Upper lobe of left lung (tissue), 6 donors: Measurements from ENCODE around the gene CACNA2D1. TPM values are rescaled to one million over a fixed set of nuclear protein-coding genes. Genes with fewer than 3 reads are reported as not detected.

Source experiments
- ATAC-seq, 2 donors: fragments of 200-7000 bp; cut with Tn5 transposase; one replicate each; pipeline ENCODE4 v1.9.1; 2022; ENCODE audit warnings: mild to moderate bottlenecking in 2 of 2, moderate library complexity in 2 of 2; ENCODE audit not compliant: low FRiP score in 2 of 2
- DNase-seq, 2 donors: peaks; one replicate each; pipeline ENCODE4 v3.0.0-alpha.2; 2019 to 2020
- H3K27ac ChIP-seq, 4 donors: fragments of 200-600 bp; sonication (generic); one replicate each; pipeline ENCODE4 v1.5.1; 2016 to 2019
- H3K27me3 ChIP-seq, 4 donors: fragments of 200-600 bp; sonication (generic); one replicate each; pipeline ENCODE4 v1.5.1; 2017 to 2019
- H3K36me3 ChIP-seq, 4 donors: fragments of 200-600 bp; sonication (generic); one replicate each; pipeline ENCODE4 v1.5.1; 2016 to 2019
- H3K4me1 ChIP-seq, 4 donors: fragments of 200-600 bp; sonication (generic); one replicate each; pipeline ENCODE4 v1.5.1; 2018 to 2019
- H3K4me3 ChIP-seq, 4 donors: fragments of 200-600 bp; sonication (generic); one replicate each; pipeline ENCODE4 v1.5.1; 2017 to 2019; ENCODE audit warnings: mild to moderate bottlenecking in 2 of 4, moderate library complexity in 1 of 4
- H3K9me3 ChIP-seq, 4 donors: fragments of 200-600 bp; sonication (generic); one replicate each; pipeline ENCODE4 v1.5.1; 2018 to 2019
- EP300 ChIP-seq, 4 donors: sonication (generic); formaldehyde crosslinking; IDR thresholded peaks; one replicate each; pipeline ENCODE4 v1.5.1; 2017; ENCODE audit warnings: antibody characterized with exemption in 4 of 4, control low read depth in 2 of 4
- POLR2A ChIP-seq, 4 donors: fragments of 450-650 bp; IDR thresholded peaks; one replicate each; pipeline ENCODE4 v1.5.1; 2016 to 2017; ENCODE audit warnings: antibody characterized with exemption in 4 of 4, mild to moderate bottlenecking in 2 of 4
- POLR2AphosphoS5 ChIP-seq, 2 donors: sonication (generic); formaldehyde crosslinking; IDR thresholded peaks; one replicate each; pipeline ENCODE4 v1.5.1; 2017; ENCODE audit warnings: antibody characterized with exemption in 2 of 2
- WGBS, 2 donors: methylation state at CpG; one replicate each; pipeline ENCODE4 v1.1.5; 2017 to 2018; 5-methylcytosine and 5-hydroxymethylcytosine counted together
- total RNA-seq, 6 donors: library from RNA; depleted of rRNA in 4 of 6; stranded (reverse); fragments of >200 nt in 4 of 6; gene quantifications; one replicate each; pipeline versions ENCODE4 v1.1.0 to v1.2.1, GENCODE V29; 2016 to 2021
- TF ChIP-seq, protein P1 (sequence below), 6 experiments: fragments of 450-650 bp in 4 of 6; fragments of 200-600 bp in 2 of 6; sonication (generic) in 2 of 6; IDR thresholded peaks; one replicate each; pipeline ENCODE4 v1.5.1; 2016 to 2019; ENCODE audit warnings: antibody characterized with exemption in 6 of 6
- donor health status: DM: no; HTN: no; CAD: no; lungs with moderate emphysema.
- donor health status: DM: no; HTN: yes; CAD: no; lungs with severe emphysema.

CACNA2D1 gene
- total RNA-seq, 6 donors from 2014 or later, result 6.7 to 85.9 (median 9.6) TPM

DNA sequence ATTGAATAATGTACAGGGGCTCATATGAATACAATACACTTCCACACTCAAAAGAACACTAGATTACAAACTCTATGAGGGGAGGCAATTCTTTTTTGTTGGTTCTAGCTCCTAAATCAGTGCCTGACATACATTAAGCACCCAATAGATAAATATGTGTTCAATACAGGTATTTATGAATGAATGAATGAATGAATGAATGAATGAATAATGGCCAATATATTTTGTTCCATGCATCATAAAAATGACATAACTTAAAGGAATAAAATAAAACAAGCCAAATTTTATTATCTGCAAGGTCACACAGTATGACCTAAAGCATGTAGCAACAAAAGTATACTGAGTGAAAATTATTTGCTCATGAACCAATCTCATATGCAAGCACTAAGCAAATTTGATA lies 168.9 kb downstream of the CACNA2D1 start:
- no peak for ATAC-seq
- H3K27ac ChIP-seq, result no peak overlapping the region
- no peak for DNase-seq

DNA sequence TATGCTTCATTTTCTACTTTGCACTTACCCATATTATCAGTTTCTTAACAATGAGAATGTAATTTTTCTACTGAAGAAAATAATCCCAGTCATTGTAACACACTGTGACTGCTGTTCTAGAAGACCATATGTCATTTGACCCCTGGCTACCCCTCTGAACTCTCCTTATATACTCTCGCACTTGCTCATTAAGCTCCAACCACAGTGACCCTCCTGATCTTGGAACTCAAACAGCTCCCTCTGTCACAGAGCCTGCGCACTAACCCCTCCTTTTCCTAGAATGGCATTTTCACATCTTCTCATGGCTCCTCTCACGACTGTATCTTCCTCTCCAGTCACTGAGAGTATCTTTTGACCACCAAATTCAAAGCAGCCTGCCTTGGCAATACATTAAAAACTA lies 169.7 kb downstream of the CACNA2D1 start:
- Histone ChIP-seq H3K4me1 (no peaks in the 10 kb centered on the region), H3K27me3 (no peaks in the 10 kb centered on the region), H3K4me3 (no peak overlapping the region), H3K36me3 (no peaks in the 10 kb centered on the region), H3K27ac (no peak overlapping the region), H3K9me3 (no peaks in the 10 kb centered on the region)
- ATAC-seq (no peak), DNase-seq (no peak)
- WGBS, 2 donors, result 68 to 72% methylated on average over 3 of the region's 3 CpGs
- TF ChIP-seq POLR2AphosphoS5 (IDR thresholded peaks at IDR 0.05) (no peak), EP300 (IDR thresholded peaks at IDR 0.05) (no peak), POLR2A (IDR thresholded peaks at IDR 0.05) (no peak)
- TF ChIP-seq, protein P1, sequence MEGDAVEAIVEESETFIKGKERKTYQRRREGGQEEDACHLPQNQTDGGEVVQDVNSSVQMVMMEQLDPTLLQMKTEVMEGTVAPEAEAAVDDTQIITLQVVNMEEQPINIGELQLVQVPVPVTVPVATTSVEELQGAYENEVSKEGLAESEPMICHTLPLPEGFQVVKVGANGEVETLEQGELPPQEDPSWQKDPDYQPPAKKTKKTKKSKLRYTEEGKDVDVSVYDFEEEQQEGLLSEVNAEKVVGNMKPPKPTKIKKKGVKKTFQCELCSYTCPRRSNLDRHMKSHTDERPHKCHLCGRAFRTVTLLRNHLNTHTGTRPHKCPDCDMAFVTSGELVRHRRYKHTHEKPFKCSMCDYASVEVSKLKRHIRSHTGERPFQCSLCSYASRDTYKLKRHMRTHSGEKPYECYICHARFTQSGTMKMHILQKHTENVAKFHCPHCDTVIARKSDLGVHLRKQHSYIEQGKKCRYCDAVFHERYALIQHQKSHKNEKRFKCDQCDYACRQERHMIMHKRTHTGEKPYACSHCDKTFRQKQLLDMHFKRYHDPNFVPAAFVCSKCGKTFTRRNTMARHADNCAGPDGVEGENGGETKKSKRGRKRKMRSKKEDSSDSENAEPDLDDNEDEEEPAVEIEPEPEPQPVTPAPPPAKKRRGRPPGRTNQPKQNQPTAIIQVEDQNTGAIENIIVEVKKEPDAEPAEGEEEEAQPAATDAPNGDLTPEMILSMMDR (IDR thresholded peaks at IDR 0.05), result no peak

More for the DNA sequence above, 168.9 kb downstream of the CACNA2D1 start:
- Histone ChIP-seq H3K4me3 (no peak overlapping the region), H3K4me1 (no peaks in the 10 kb centered on the region), H3K36me3 (no peaks in the 10 kb centered on the region), H3K9me3 (no peaks in the 10 kb centered on the region), H3K27me3 (no peaks in the 10 kb centered on the region)
- TF ChIP-seq EP300 (IDR thresholded peaks at IDR 0.05), result no peak
- no peak for TF ChIP-seq POLR2AphosphoS5 (IDR thresholded peaks at IDR 0.05)
- TF ChIP-seq, protein P1 (IDR thresholded peaks at IDR 0.05), result no peak
- TF ChIP-seq POLR2A (IDR thresholded peaks at IDR 0.05), result no peak

DNA sequence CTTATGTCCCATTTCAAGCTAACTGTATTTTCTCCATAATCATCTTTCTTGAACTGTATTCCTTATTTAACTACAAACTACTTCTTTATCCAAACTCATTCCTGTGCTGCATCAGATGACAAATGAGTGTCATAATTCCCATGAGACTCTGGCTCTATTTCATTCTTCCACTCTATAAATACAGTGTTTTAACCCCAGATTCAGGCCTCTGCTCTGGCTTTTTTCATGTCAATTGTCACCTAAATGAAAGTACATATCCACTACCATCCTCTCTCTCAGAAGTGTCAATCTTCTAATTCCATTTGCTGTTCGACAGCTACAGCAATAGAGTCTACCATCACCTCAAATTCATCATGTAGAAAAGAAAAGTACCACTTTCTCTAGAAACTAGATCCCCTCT lies 172.7 kb downstream of the CACNA2D1 start:
- Histone ChIP-seq H3K27me3 (no peaks in the 10 kb centered on the region), H3K4me1 (no peaks in the 10 kb centered on the region), H3K36me3 (no peaks in the 10 kb centered on the region), H3K9me3 (no peaks in the 10 kb centered on the region), H3K27ac (no peak overlapping the region), H3K4me3 (no peak overlapping the region)
- TF ChIP-seq POLR2AphosphoS5 (IDR thresholded peaks at IDR 0.05) (no peak), EP300 (IDR thresholded peaks at IDR 0.05) (no peak), POLR2A (IDR thresholded peaks at IDR 0.05) (no peak)
- TF ChIP-seq, protein P1 (IDR thresholded peaks at IDR 0.05), result no peak
- 73 to 83% methylated on average over 1 of the region's 1 CpG for WGBS, 2 donors
- DNase-seq (no peak), ATAC-seq (no peak)

DNA sequence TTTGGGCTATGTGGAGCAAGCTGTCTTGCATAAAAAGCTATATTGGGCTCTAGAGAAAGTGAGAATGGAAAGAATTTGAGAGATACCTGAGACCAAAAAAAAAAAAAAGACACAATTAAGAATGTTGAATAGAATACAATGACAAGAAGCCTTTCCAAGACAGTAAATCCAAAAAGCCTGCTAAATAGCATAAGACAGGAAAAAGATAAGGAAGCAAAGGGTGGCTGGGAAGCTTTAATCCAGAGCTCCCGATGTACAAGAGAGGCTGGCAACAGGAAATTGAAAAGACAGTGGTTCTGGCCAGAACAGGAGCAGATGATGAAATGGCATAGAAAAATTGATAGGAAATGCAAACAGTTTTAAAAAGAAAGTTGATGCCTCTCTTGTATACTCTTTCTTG lies 174.9 kb downstream of the CACNA2D1 start:
- H3K27me3 ChIP-seq, result no peaks in the 10 kb centered on the region
- H3K27ac ChIP-seq, result no peak overlapping the region
- H3K36me3 ChIP-seq, result no peaks in the 10 kb centered on the region
- H3K9me3 ChIP-seq, result no peaks in the 10 kb centered on the region
- 30 to 33% methylated on average over 1 of the region's 1 CpG for WGBS, 2 donors
- DNase-seq, result no peak
- H3K4me3 ChIP-seq, result no peak overlapping the region
- TF ChIP-seq POLR2AphosphoS5 (IDR thresholded peaks at IDR 0.05), result no peak
- no peak for TF ChIP-seq EP300 (IDR thresholded peaks at IDR 0.05)
- TF ChIP-seq, protein P1 (IDR thresholded peaks at IDR 0.05), result no peak
- TF ChIP-seq POLR2A (IDR thresholded peaks at IDR 0.05), result no peak
- no peaks in the 10 kb centered on the region for H3K4me1 ChIP-seq
- no peak for ATAC-seq

DNA sequence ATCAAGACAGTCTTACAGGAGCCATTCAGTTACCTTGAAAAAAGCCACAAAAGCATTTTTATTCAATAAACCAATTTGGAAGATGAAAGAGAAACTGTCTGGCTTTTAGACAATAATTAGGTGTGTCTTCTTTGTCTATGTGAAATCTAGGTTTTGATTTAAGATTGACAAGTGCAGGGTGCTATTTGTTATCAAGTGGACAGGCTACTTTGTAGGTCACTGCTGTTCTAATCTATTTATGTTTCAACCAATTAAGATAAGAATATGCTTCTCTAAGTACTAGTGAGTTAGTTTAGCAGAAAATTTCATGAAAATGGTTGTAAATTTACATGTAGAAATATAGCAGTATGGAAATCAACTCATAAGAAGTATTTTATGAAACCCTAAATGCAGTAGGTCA lies 177.5 kb downstream of the CACNA2D1 start:
- no peaks in the 10 kb centered on the region for H3K36me3 ChIP-seq
- no peaks in the 10 kb centered on the region for H3K4me1 ChIP-seq
- no peaks in the 10 kb centered on the region for H3K9me3 ChIP-seq
- DNase-seq (no peak), ATAC-seq (no peak)
- H3K27ac ChIP-seq, result no peak overlapping the region
- H3K4me3 ChIP-seq, result no peak overlapping the region
- TF ChIP-seq POLR2AphosphoS5 (IDR thresholded peaks at IDR 0.05), result no peak
- H3K27me3 ChIP-seq, result no peaks in the 10 kb centered on the region
